Endothelial cell of umbilical vein (primary cell): ENCODE measurements around the gene RAPGEF4. TPM values are rescaled to one million over a fixed set of nuclear protein-coding genes. Genes with fewer than 3 reads are reported as not detected.

Experiments used
- BruUV-seq: library from RNA; stranded (reverse); fragments of 400-500 nt; replicated peaks from 2 replicates; lab custom pipeline; 2021; lab: Mats Ljungman, UMichigan
- CTCF ChIA-PET: fragments of 300-600, 350-600 bp; sonication (Branson Sonifier 250); formaldehyde crosslinking; loops from one replicate; lab custom pipeline; 2021; ENCODE audit warnings: antibody characterized with exemption, inconsistent platforms; lab: Charles Lee
- POLR2A ChIA-PET: fragments of 300-600, 350-600 bp; sonication (Branson Sonifier 250); formaldehyde crosslinking; loops from one replicate; lab custom pipeline; 2021; ENCODE audit warnings: antibody characterized with exemption, inconsistent platforms; lab: Charles Lee
- DNase-seq: peaks from one replicate; pipeline ENCODE4 v3.0.0-alpha.2; 2011; ENCODE audit warnings: low read depth, low spot score
- FAIRE-seq: peaks from 2 replicates; lab custom pipeline; 2011; peaks lifted over from hg19 to GRCh38; lab: Jason Lieb, UNC
- H2AFZ ChIP-seq: 2 replicates; pipeline ENCODE4 v1.6.0; 2012; ENCODE audit warnings: low read depth, low read length, control low read depth, inconsistent platforms
- H3K27ac ChIP-seq: 2 replicates; pipeline ENCODE4 v1.5.1; 2011; ENCODE audit warnings: low read depth, mild to moderate bottlenecking, control low read depth, low read length, moderate library complexity; ENCODE audit not compliant: insufficient read depth
- H3K27me3 ChIP-seq, 2 experiments: 2 replicates each; pipeline versions ENCODE4 v1.6.0 to v1.6.1; 2011; ENCODE audit warnings: low read length in 2 of 2, mixed read lengths in 1 of 2; ENCODE audit not compliant: control insufficient read depth in 2 of 2, insufficient read depth in 2 of 2
- H3K36me3 ChIP-seq, 2 experiments: 2 replicates in 1 of 2; 3 replicates in 1 of 2; pipeline ENCODE4 v1.5.1; 2011; ENCODE audit warnings: low read length in 2 of 2, mild to moderate bottlenecking in 1 of 2, moderate library complexity in 1 of 2; ENCODE audit not compliant: control insufficient read depth in 2 of 2, insufficient read depth in 2 of 2; ENCODE audit errors: extremely low read depth in 1 of 2
- H3K4me1 ChIP-seq: 3 replicates; pipeline ENCODE4 v1.5.1; 2011; ENCODE audit warnings: mild to moderate bottlenecking, low read length; ENCODE audit not compliant: control insufficient read depth, insufficient read depth; ENCODE audit errors: extremely low read depth
- H3K4me2 ChIP-seq: 2 replicates; pipeline ENCODE4 v1.6.1; 2011; ENCODE audit warnings: low read length, control low read depth, mixed read lengths; ENCODE audit not compliant: insufficient read depth
- H3K4me3 ChIP-seq, 3 experiments: fragments of 200-600 bp in 1 of 3; sonication (generic), shearing (Covaris generic) in 1 of 3; replicated peaks in 1 of 3; 2 replicates each; pipeline ENCODE4 v1.5.1; 2011 to 2016; ENCODE audit warnings: control low read depth in 3 of 3, low read length in 3 of 3, mild to moderate bottlenecking in 2 of 3, inconsistent platforms in 1 of 3, low read depth in 1 of 3, moderate library complexity in 1 of 3; ENCODE audit not compliant: insufficient read depth in 1 of 3
- H3K79me2 ChIP-seq: 2 replicates; pipeline ENCODE4 v1.6.0; 2012; ENCODE audit warnings: low read length, inconsistent platforms; ENCODE audit not compliant: control insufficient read depth, insufficient read depth
- H3K9ac ChIP-seq: replicated peaks from 2 replicates; pipeline ENCODE3; 2011; ENCODE audit warnings: low read length, control low read depth; ENCODE audit not compliant: insufficient read depth; ENCODE audit errors: extremely low read depth
- H3K9me1 ChIP-seq: replicated peaks from 3 replicates; pipeline ENCODE4 v1.6.0; 2011; ENCODE audit warnings: mild to moderate bottlenecking, low read length; ENCODE audit not compliant: control insufficient read depth, insufficient read depth; ENCODE audit errors: extremely low read depth
- H3K9me3 ChIP-seq: replicated peaks from 2 replicates; pipeline ENCODE4 v1.5.1; 2012; ENCODE audit warnings: low read length, inconsistent platforms; ENCODE audit not compliant: control insufficient read depth, insufficient read depth
- H4K20me1 ChIP-seq: replicated peaks from 2 replicates; pipeline ENCODE3; 2011; ENCODE audit warnings: mild to moderate bottlenecking, low read length; ENCODE audit not compliant: control insufficient read depth, insufficient read depth; ENCODE audit errors: extremely low read depth
- EZH2 ChIP-seq: IDR thresholded peaks from 2 replicates; pipeline ENCODE4 v1.6.1; 2012; ENCODE audit warnings: borderline replicate concordance, low read depth, mild to moderate bottlenecking, moderate library complexity, low read length, inconsistent platforms; ENCODE audit not compliant: severe bottlenecking
- FOS ChIP-seq: IDR thresholded peaks from 2 replicates; pipeline ENCODE4 v1.6.1; 2011; ENCODE audit warnings: mild to moderate bottlenecking, low read length, moderate library complexity, borderline replicate concordance; ENCODE audit not compliant: insufficient read depth
- GATA2 ChIP-seq: IDR thresholded peaks from 2 replicates; pipeline ENCODE4 v1.7.0; 2011; ENCODE audit warnings: low read depth, mild to moderate bottlenecking, moderate library complexity, mixed read lengths, low read length; ENCODE audit not compliant: insufficient read length, insufficient read depth
- MYC ChIP-seq: IDR thresholded peaks from one replicate; pipeline ENCODE4 v1.6.1; 2011; ENCODE audit warnings: mild to moderate bottlenecking, low read depth, low read length
- POLR2A ChIP-seq: IDR thresholded peaks from 2 replicates; pipeline ENCODE4 v1.6.1; 2012; ENCODE audit warnings: low read depth, mild to moderate bottlenecking, control low read depth, low read length
- POLR2AphosphoS5 ChIP-seq: IDR thresholded peaks from 2 replicates; pipeline ENCODE4 v1.6.1; 2012; ENCODE audit warnings: low read depth, mild to moderate bottlenecking, control low read depth, low read length, moderate library complexity; ENCODE audit not compliant: insufficient read depth
- dilution Hi-C: fragments of 300-500 bp; cut with MboI; formaldehyde crosslinking; loops from one replicate; pipeline ENCODE4 v1.15.0; 2019; ENCODE audit warnings: low sequenced_read_pairs; ENCODE audit not compliant: extremely low pct_ligation_motif_present
- intact Hi-C: fragments of 100-400 bp; cut with micrococcal nuclease; formaldehyde crosslinking; loops from one replicate; pipeline ENCODE4 v1.10.0; 2022
- polyA plus RNA-seq, 4 experiments: library from polyadenylated mRNA; depleted of rRNA in 3 of 4; stranded (reverse) in 3 of 4; unstranded in 1 of 4; fragments of >200 nt; gene quantifications; 2 replicates each; pipeline versions ENCODE4 v1.2.1 to v1.2.3, GENCODE V29; 2011 to 2012; ENCODE audit warnings: missing spikeins in 1 of 4
- total RNA-seq: library from RNA; stranded (reverse); gene quantifications from 2 replicates; pipeline ENCODE4 v1.2.3, GENCODE V29; 2021
- TF ChIP-seq, protein P1 (sequence below), 2 donors: IDR thresholded peaks; 1 replicate in 1 of 2; 2 replicates in 1 of 2; pipeline ENCODE4 v1.5.1; 2011; ENCODE audit warnings: low read length in 2 of 2, mild to moderate bottlenecking in 2 of 2, moderate library complexity in 2 of 2, control low read depth in 1 of 2, inconsistent platforms in 1 of 2, low read depth in 1 of 2; ENCODE audit not compliant: insufficient read depth in 1 of 2; ENCODE audit errors: extremely low read depth in 1 of 2

Gene RAPGEF4
- total and polyA plus RNA-seq, 2 donors (not counting 3 experiments of a cell fraction or from before 2014, with no cell fraction given) = 7.2 to 9.2 TPM

DNA sequence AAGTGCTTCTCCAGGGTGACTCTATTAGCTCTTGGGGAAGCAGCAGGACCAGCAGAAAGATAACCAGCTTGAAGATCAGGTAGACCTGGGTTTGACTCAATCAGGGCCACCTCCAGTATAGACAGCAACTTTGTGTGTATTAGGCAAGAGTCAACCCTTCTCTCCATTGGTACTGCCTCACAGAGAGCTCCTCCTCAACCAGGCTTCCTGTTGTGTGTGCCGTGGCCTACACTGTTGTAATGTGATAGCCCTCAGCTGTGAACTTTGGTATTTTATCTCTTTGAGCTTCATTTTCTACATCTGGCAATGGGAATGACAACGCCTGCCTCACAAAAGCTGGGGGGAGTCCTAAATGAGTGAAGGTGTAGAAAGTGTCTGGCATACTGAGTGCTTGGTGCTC lies 323.0 kb downstream of the RAPGEF4 start:
- no peak for FAIRE-seq
- Histone ChIP-seq H3K9me3 (no peaks in the 10 kb centered on the region), H3K9me1 (no peaks in the 10 kb centered on the region), H3K27me3 (peaks cover 0 to 2% of the 10 kb centered on the region in 2 experiments), H3K4me3 (no peak overlapping the region), H3K9ac (no peak overlapping the region), H3K4me2 (no peak overlapping the region), H4K20me1 (no peaks in the 10 kb centered on the region), H3K36me3 (no peaks in the 10 kb centered on the region), H3K4me1 (no peaks in the 10 kb centered on the region), H2AFZ (no peak overlapping the region), H3K27ac (no peak overlapping the region), H3K79me2 (no peaks in the 10 kb centered on the region)
- BruUV-seq = no TSS peak
- ChIA-PET CTCF (interaction anchor here (0.6 to 1.8 kb wide), 4 partner anchors 9 to 167 kb away, joined by 3 to 6 read pairs (median 4); no protein-coding TSS in a partner anchor), POLR2A (no interaction called here)
- intact Hi-C loops = no loop called here
- dilution Hi-C loops = no loop called here
- DNase-seq = no peak
- TF ChIP-seq FOS = no peak
- TF ChIP-seq, protein P1, sequence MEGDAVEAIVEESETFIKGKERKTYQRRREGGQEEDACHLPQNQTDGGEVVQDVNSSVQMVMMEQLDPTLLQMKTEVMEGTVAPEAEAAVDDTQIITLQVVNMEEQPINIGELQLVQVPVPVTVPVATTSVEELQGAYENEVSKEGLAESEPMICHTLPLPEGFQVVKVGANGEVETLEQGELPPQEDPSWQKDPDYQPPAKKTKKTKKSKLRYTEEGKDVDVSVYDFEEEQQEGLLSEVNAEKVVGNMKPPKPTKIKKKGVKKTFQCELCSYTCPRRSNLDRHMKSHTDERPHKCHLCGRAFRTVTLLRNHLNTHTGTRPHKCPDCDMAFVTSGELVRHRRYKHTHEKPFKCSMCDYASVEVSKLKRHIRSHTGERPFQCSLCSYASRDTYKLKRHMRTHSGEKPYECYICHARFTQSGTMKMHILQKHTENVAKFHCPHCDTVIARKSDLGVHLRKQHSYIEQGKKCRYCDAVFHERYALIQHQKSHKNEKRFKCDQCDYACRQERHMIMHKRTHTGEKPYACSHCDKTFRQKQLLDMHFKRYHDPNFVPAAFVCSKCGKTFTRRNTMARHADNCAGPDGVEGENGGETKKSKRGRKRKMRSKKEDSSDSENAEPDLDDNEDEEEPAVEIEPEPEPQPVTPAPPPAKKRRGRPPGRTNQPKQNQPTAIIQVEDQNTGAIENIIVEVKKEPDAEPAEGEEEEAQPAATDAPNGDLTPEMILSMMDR (IDR thresholded peaks at IDR 0.05; ENCODE audit: extremely low read depth in 1 of 2, insufficient read depth in 1 of 2, low read depth in 1 of 2, low read length in 2 of 2) = no peak
- TF ChIP-seq POLR2AphosphoS5 = no peak
- no peak for TF ChIP-seq GATA2

- Histone ChIP-seq H3K27me3 (peaks cover 0 to 2% of the 10 kb centered on the region in 2 experiments), H4K20me1 (no peaks in the 10 kb centered on the region), H3K27ac (no peak overlapping the region), H2AFZ (no peak overlapping the region), H3K9me3 (no peaks in the 10 kb centered on the region), H3K9ac (no peak overlapping the region), H3K9me1 (no peaks in the 10 kb centered on the region), H3K36me3 (no peaks in the 10 kb centered on the region), H3K4me1 (no peaks in the 10 kb centered on the region), H3K79me2 (no peaks in the 10 kb centered on the region), H3K4me2 (no peak overlapping the region), H3K4me3 (no peak overlapping the region)
- ChIA-PET POLR2A (no interaction called here), CTCF (interaction anchor here (0.6 to 1.3 kb wide), 3 partner anchors 10 to 167 kb away, joined by 3 to 4 read pairs (median 3); no protein-coding TSS in a partner anchor)
- DNase-seq (no peak), FAIRE-seq (no peak)
- BruUV-seq = no TSS peak
- intact Hi-C loops = no loop called here
- TF ChIP-seq MYC = no peak
- no peak for TF ChIP-seq EZH2
- TF ChIP-seq, protein P1 (IDR thresholded peaks at IDR 0.05; ENCODE audit: extremely low read depth in 1 of 2, insufficient read depth in 1 of 2, low read depth in 1 of 2, low read length in 2 of 2) = no peak
- no peak for TF ChIP-seq POLR2A
- dilution Hi-C loops = no loop called here
These were observed 323.6 kb downstream of the RAPGEF4 start for GRCh38 chr2:173059292-173059691.
